ENCODE results near the gene IL10. TPM values are rescaled to one million over a fixed set of nuclear protein-coding genes. Genes with fewer than 3 reads are reported as not detected.
"Not testable (repeated sequence)": the region's sequence is repeated elsewhere in the genome, so short reads cannot be mapped to it uniquely, and the experiment has no call there.

IL10 gene
- total RNA-seq, 4 donors from 2014 or later, result 0.78 to 4.8 (median 1.1) TPM; not detected in 1

GRCh38 chr1:206768472-206769303 is 3.6 kb downstream of the IL10 start:
- Histone ChIP-seq H3K27ac (no peak overlapping the region), H3K36me3 (no peaks in the 10 kb centered on the region), H3K4me1 (peaks cover 0 to 18% (median 2%) of the 10 kb centered on the region in 4 donors), H3K4me3 (no peak overlapping the region), H3K27me3 (peaks cover 0 to under 1% of the 10 kb centered on the region in 2 donors), H3K9me3 (peaks cover 0 to 9% (median 0%) of the 10 kb centered on the region in 4 donors)
- TF ChIP-seq EP300 (IDR thresholded peaks at IDR 0.05) (no peak), POLR2A (IDR thresholded peaks at IDR 0.05) (no peak)
- TF ChIP-seq, protein P1, sequence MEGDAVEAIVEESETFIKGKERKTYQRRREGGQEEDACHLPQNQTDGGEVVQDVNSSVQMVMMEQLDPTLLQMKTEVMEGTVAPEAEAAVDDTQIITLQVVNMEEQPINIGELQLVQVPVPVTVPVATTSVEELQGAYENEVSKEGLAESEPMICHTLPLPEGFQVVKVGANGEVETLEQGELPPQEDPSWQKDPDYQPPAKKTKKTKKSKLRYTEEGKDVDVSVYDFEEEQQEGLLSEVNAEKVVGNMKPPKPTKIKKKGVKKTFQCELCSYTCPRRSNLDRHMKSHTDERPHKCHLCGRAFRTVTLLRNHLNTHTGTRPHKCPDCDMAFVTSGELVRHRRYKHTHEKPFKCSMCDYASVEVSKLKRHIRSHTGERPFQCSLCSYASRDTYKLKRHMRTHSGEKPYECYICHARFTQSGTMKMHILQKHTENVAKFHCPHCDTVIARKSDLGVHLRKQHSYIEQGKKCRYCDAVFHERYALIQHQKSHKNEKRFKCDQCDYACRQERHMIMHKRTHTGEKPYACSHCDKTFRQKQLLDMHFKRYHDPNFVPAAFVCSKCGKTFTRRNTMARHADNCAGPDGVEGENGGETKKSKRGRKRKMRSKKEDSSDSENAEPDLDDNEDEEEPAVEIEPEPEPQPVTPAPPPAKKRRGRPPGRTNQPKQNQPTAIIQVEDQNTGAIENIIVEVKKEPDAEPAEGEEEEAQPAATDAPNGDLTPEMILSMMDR (IDR thresholded peaks at IDR 0.05), result no peak
- no peak for DNase-seq (ENCODE audit: low spot score in 2 of 2)
- WGBS, 2 donors, result 62 to 71% methylated on average over 14 of the region's 14 CpGs

DNA sequence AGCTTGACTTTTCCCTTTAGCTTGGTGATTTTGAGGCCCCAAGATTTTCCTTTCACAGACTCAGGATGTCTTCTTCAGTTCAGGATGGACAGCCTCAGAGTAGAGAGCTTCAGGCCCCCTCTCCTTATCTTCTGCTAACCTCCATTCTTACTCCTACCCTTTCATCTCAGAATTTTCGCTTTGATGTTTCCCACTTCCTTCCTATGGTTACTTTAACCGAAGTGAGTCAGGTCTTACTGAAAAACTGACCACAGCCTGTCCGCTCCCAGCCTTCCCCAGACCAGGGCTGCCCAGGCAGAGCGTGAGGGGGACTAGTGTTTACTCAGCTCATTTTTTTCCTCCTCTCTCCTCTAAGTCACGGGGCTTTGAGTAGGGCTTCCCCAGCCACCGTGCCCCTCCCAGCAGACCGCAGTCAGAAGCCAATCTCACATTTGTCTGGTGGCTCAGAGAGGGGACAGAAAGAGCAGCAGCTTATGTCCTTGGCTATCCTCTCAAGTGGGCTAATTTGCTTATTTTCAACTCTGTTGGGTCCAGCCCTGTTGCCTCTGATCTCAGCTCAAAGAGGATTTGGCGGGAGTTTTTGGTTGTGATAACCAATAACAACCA is 5.9 kb downstream of the IL10 start:
- DNase-seq (ENCODE audit: low spot score in 2 of 2), result peak in 1 of 2 donors; percentile 48
- no peak overlapping the region for H3K4me3 ChIP-seq
- H3K36me3 ChIP-seq, result no peaks in the 10 kb centered on the region
- WGBS, 2 donors, result 50 to 57% methylated on average over 8 of the region's 8 CpGs
- H3K9me3 ChIP-seq, result peaks cover 0 to 9% (median 0%) of the 10 kb centered on the region in 4 donors
- TF ChIP-seq, protein P1 (IDR thresholded peaks at IDR 0.05), result no peak
- TF ChIP-seq POLR2A (IDR thresholded peaks at IDR 0.05), result no peak
- TF ChIP-seq EP300 (IDR thresholded peaks at IDR 0.05), result peak in 1 of 2 donors; percentile 62
- peaks cover 0 to 16% (median 2%) of the 10 kb centered on the region in 4 donors for H3K4me1 ChIP-seq
- no peak overlapping the region for H3K27ac ChIP-seq
- no peaks in the 10 kb centered on the region for H3K27me3 ChIP-seq

DNA sequence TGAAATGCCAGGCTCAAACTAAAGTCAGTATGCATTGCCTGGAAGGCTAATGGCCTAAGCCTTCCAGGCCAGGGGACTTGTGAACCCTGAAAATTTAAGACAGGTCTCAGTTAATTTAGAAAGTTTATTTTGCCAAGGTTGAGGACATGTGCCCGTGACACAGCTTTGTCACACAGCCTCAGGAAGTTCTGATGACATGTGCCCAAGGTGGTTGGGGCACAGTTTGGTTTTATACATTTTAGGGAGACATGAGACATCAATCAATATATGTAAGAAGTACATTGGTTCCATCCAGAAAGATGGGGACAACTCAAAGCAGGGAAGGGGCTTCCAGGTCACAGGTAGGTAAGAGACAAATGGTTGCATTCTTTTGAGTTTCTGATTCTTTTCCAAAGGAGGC is 6.5 kb downstream of the IL10 start:
- H3K4me3 ChIP-seq; H3K27ac ChIP-seq; H3K9me3 ChIP-seq; H3K27me3 ChIP-seq; H3K36me3 ChIP-seq; DNase-seq (ENCODE audit: low spot score in 2 of 2): not testable (repeated sequence)
- WGBS, 2 donors, result 73 to 83% methylated on average over 1 of the region's 1 CpG
- H3K4me1 ChIP-seq, result peaks cover 0 to 11% (median under 1%) of the 10 kb centered on the region in 4 donors

- DNase-seq (ENCODE audit: low spot score in 2 of 2); H3K9me3 ChIP-seq; H3K4me3 ChIP-seq; H3K4me1 ChIP-seq; H3K27me3 ChIP-seq; H3K27ac ChIP-seq; H3K36me3 ChIP-seq: not testable (repeated sequence)
- 90 to 92% methylated on average over 12 of the region's 12 CpGs for WGBS, 2 donors
These were observed 9.4 kb downstream of the IL10 start for GRCh38 chr1:206762741-206763364.

- Histone ChIP-seq H3K4me1 (no peaks in the 10 kb centered on the region), H3K27me3 (no peaks in the 10 kb centered on the region), H3K27ac (no peak overlapping the region), H3K36me3 (no peaks in the 10 kb centered on the region), H3K4me3 (no peak overlapping the region), H3K9me3 (peaks cover 0 to 9% (median 0%) of the 10 kb centered on the region in 4 donors)
- whole genome bisulfite sequencing, 2 donors, result 75 to 78% methylated on average over 6 of the region's 6 CpGs
- TF ChIP-seq POLR2A (IDR thresholded peaks at IDR 0.05) (no peak), EP300 (IDR thresholded peaks at IDR 0.05) (no peak)
- TF ChIP-seq, protein P1 (IDR thresholded peaks at IDR 0.05), result no peak
- no peak for DNase-seq (ENCODE audit: low spot score in 2 of 2)
These were observed 11.0 kb downstream of the IL10 start for GRCh38 chr1:206761159-206761768.

Measured in tibial nerve (tissue), 4 donors.